Stimulated activated CD8-positive, alpha-beta memory T cell treated with anti-CD3 and anti-CD28 coated beads, Interleukin-2, amount 100 ng/mL, for 1 hour (primary cell): ENCODE results near the gene GDI1.
A peak's percentile ranks its signal among the peaks of the same experiment; 100 is the strongest.

ENCODE experiments used
- DNase-seq, 2 donors: peaks; one replicate each; pipeline ENCODE4 v3.0.0-alpha.2; 2020; ENCODE audit warnings: low read depth in 2 of 2

The GDI1 gene

GRCh38 chrX:154408659-154409221 lies 28.2 kb upstream of the GDI1 start:
- no peak for DNase-seq

- DNase-seq = no peak
Measured at GRCh38 chrX:154409222-154409871, 27.6 kb upstream of the GDI1 start, which contains the start of gene DNASE1L1. TSS of gene DNASE1L1 (minus strand) at chrX:154409254. CDS start at chrX:154405568, 3,686 bp downstream.

- DNase-seq = peak in 1 of 2 donors; percentile 30
Measured at GRCh38 chrX:154411981-154412340, 25.0 kb upstream of the GDI1 start.

GRCh38 chrX:154412468-154412867 lies 24.5 kb upstream of the GDI1 start:
- no peak for DNase-seq

- DNase-seq = no peak
Measured at GRCh38 chrX:154413142-154413541, 23.8 kb upstream of the GDI1 start.

- no peak for DNase-seq
Measured at GRCh38 chrX:154417157-154417556, 19.8 kb upstream of the GDI1 start.

- DNase-seq = no peak
Measured at GRCh38 chrX:154419189-154419588, 17.8 kb upstream of the GDI1 start.

DNA sequence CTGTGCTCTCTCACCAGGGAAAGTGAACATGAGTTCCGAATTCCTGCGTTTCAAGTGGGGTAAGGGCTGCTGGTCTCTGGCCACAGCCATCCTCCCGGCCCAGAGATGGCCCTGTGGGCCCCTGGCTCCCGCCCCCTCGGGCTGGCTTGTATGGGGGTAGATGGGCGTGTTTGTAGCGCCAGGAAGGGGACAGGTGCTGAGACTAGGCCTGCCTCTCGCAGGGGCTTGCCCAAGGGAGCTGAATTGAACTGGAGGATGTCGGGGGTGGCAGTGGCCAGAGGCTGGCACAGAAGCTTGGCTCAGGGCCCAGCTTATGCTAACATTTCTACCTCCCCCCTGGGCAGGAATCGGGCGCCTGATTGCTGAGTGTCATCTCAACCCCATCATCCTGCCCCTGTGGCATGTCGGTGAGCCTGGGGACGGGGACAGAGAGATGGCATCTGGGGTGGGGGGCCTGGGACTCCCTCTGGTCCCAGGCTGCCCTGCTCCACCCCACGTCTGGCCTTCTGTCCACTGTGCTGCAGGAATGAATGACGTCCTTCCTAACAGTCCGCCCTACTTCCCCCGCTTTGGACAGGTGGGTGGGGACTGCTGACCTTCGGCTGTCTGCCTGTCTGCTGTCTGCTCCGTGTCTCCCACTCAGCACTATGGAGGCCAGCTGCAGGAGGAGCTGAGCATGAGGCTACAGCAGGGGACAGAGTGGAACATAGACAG lies 17.1 kb upstream of the GDI1 start:
- no peak for DNase-seq

DNA sequence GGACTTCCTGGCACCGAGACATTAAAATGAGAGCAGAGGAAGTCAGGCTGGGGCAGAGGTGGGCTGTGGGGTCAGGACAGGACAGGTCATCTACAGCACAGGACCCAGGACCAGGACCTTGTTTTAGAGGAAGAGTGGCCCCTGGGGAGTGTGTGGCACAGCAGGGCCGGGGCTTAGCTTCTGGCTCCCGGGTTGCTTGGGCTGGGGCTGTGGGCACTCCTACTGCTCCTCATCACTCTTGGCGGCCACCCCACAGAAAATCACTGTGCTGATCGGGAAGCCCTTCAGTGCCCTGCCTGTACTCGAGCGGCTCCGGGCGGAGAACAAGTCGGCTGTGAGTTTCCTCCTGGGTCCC lies 16.6 kb upstream of the GDI1 start:
- DNase-seq = no peak

DNA sequence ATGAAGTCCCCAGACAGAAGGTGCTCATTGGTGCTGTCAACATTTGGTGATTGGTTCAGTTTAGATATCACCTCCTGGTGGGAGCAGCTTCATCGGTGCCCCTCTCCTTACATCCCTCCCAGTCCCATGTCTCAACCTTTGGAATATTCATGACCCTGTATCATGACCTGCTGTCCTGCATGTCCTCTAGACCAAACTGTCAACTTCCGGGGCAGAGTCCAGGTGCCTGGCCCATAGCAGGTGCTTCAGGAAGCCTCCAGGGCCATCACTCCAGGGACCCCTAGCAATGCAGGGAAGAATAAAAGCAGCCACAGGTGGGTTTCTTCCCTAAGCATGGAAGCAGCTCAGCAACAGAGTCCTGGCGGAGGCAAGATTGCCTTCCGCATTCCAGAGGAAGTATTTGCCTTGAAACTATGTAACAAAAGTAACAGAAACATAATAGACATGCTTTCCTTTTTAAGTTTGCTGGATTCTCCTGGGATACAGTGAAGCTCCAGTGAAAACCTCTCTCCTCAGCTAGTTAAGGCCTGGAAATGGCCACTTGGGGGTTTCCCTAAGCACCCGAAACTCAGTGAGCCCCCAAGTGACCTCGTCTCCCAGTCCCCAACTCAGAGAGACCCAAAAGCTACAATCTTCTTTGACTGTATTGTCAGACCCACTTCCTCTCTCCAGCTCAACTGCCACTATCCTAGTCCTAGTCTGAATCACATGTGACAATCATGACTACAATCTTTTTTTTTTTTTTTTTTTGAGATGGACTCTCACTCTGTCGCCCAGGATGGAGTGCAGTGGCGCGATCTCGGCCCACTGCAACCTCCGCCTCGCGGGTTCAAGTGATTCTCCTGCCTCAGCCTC lies 9.8 kb upstream of the GDI1 start:
- no peak for DNase-seq

GRCh38 chrX:154428176-154429171 lies 8.5 kb upstream of the GDI1 start, which contains the start of gene ATP6AP1:
TSS of gene ATP6AP1 (plus strand) at chrX:154428677. CDS start at chrX:154428693, 16 bp downstream.
- peak; percentile 66 to 75 for DNase-seq

DNA sequence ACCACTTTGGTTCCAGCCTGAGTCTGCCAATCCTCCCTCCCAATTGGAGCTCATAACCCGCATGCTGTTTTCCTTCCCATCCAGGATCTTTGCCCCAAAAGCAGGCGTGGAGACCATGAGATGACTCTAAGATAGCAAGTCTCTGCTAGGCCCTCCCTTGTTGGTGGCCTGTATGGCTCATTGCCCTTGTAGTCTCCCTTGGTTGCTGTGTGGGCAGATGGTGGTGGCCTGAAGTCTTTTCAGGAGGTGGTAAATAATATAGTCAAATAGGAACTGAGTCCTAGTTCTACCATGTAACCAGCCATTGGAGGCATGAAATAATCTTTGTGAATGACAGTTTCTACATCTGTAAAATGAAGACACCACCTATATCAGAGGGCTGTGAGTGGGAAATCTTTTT lies 7.2 kb upstream of the GDI1 start:
- DNase-seq = no peak

GRCh38 chrX:154430479-154430878 lies 6.5 kb upstream of the GDI1 start:
- no peak for DNase-seq

GRCh38 chrX:154430916-154431315 lies 6.0 kb upstream of the GDI1 start:
- DNase-seq = no peak

DNA sequence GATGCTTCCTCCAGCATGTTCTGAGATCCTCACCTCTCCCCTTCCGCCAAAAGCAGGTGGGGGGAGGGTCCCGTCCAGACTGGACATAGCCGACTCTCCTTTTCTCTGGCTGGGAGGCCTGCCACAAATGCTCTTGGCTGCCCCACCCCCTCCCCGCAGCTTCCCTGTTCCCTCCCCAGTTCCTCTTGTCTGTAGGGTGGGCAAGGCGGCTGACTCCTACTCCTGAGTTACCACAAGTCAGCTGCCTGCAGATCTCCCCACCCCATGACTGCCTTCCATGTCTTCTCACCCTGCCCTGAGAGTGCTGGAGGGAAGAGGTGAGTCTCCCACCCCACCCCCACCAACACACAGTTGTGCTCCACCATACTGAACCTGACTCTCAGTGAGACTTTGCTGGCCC lies 5.6 kb upstream of the GDI1 start:
- DNase-seq = no peak

DNA sequence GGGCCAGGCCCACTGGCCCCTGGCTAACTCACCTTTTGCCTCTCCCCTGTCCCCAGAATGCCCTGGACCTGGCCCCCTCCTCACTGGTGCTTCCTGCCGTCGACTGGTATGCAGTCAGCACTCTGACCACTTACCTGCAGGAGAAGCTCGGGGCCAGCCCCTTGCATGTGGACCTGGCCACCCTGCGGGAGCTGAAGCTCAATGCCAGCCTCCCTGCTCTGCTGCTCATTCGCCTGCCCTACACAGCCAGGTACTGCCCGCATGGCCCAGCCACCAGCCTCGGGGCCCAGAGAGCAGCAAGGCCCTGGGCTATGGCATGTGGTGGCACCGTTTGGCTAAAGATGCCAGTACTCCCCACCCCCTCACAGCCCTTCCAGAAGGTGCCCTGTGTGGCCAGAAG lies 4.7 kb upstream of the GDI1 start:
- DNase-seq = no peak

DNA sequence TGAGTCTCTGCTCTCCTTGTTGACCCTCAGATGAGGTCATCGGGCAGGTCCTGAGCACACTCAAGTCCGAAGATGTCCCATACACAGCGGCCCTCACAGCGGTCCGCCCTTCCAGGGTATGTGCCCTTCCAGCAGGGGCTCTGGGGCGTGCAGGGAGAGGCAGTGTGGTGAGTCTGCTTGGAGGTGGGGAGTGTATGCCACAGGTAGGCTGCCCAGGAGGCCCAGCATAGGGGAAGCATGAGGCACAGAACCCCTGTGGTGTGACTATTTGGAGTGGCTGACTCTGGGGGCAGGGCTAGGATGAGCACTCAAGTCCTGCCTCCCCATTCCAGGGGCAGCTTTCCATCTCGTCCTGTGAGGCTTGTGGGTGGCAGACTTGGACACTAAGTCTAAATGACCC lies 3.3 kb upstream of the GDI1 start:
- no peak for DNase-seq

DNA sequence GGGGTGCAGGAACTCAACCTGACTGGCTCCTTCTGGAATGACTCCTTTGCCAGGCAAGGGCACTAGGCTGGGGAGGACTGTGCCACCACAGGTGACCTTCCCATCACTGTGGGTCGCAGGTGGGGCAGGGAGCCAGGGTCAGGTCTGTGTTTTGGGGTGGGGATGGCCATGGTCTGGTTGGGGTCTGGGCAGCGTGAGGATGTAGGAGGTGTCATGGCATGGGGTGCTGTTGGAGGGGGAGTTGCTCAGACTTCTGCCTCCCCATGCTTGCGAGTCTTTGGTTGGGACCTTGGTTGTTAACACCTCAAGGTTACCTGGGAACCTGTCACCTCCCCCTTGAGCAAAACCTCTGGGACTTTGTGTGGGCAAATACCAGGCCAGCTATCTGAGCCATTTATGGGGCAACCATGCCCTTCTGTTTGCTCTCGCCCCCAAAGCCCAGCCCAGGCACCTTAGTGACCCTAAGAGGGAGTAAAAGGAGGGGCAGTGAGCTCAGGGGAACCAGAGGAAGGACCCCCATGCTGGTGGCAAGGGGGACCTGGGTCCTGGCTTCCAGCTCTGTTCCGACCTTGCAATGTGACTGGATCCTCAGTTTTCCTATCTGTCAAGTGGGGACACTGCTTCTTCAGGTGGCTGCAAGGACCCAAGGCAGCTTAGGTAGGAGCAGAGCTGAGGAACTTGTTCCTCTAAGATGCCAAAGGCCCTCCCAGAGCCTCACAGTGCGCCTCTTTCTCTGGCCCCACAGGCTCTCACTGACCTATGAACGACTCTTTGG lies 2.4 kb upstream of the GDI1 start:
- no peak for DNase-seq

DNA sequence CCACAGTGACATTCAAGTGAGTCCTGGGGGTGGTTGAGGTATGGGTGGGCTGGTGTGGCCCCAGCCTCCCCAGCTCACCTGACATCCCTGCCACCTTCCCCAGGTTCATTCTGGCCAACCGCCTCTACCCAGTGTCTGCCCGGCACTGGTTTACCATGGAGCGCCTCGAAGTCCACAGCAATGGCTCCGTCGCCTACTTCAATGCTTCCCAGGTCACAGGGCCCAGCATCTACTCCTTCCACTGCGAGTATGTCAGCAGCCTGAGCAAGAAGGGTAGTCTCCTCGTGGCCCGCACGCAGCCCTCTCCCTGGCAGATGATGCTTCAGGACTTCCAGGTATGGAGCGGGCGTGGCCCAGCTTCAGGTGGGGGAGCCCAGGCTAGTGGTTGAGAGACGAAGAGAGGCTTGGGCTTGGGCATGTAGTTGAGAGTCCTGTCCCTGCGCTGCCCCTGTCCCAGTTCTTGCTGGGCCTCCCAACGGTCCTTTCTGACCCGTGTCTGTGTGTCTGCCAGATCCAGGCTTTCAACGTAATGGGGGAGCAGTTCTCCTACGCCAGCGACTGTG lies 1.7 kb upstream of the GDI1 start:
- DNase-seq = no peak
